GM06990 (cell line): ENCODE data around the gene RNF43.

ENCODE experiments used
- DNase-seq: peaks from one replicate; pipeline ENCODE4 v3.0.0-alpha.2; 2011; ENCODE audit not compliant: insufficient read length; ENCODE audit errors: extremely low read depth
- H3K27me3 ChIP-seq: replicated peaks from 2 replicates; pipeline ENCODE4 v1.6.0; 2011; ENCODE audit warnings: low read length; ENCODE audit not compliant: control insufficient read depth, insufficient read depth
- H3K36me3 ChIP-seq: 2 replicates; pipeline ENCODE4 v1.5.1; 2011; ENCODE audit warnings: low read length; ENCODE audit not compliant: control insufficient read depth, insufficient read depth
- H3K4me3 ChIP-seq: replicated peaks from 2 replicates; pipeline ENCODE4 v1.5.1; 2011; ENCODE audit warnings: low read depth, mild to moderate bottlenecking, control low read depth, low read length
- CTCF ChIP-seq: IDR thresholded peaks from 2 replicates; pipeline ENCODE4 v1.5.1; 2011; ENCODE audit warnings: low read length, control low read depth, mild to moderate bottlenecking, inconsistent platforms; ENCODE audit not compliant: insufficient read depth, poor library complexity, severe bottlenecking

RNF43 gene

GRCh38 chr17:58403311-58403710, 14.0 kb downstream of the RNF43 start:
- TF ChIP-seq CTCF: no peak
- Histone ChIP-seq H3K4me3 (no peak overlapping the region), H3K27me3 (no peaks in the 10 kb centered on the region), H3K36me3 (no peaks in the 10 kb centered on the region)
- DNase-seq: no peak

DNA sequence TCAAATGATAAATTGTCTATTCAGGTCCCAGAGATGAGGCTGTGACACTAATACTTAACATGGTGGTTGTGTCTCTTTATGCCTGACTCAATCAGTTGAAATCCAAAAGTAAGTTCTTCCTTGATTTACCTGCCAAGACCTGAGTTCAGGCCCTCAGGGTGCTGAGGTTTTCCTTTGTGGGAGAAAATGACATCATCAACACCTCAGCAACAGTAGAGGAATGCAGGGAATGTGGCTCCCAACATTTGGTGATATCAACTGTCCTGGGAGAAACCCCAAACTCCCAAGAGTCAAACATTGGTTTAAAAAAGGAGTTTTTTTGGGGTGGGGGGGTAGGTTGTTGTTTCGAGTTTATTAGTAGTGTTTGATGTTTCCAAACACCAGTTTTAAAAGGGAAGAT, 14.7 kb downstream of the RNF43 start:
- Histone ChIP-seq H3K36me3 (no peaks in the 10 kb centered on the region), H3K4me3 (no peak overlapping the region), H3K27me3 (no peaks in the 10 kb centered on the region)
- TF ChIP-seq CTCF: no peak
- no peak for DNase-seq

DNA sequence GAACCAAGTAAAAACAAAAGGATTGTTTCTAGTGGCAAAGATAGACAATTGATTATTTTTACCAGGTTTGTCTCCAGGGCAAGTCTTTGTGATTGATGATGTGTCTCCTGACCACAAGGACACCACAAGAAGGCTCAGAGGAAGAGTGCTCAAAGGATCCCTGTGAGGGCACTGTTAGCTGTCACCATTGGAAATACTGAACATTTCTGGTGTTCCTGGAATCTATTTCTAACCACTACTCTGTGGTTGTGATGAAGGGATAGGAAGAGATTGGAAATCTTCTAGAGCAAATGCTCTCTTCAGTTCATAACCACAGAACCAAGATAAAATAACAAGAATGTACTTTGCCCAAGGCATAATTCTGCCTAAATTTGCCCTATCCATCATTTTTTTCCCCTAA, 15.3 kb downstream of the RNF43 start:
- H3K27me3 ChIP-seq: no peaks in the 10 kb centered on the region
- no peak for DNase-seq
- H3K4me3 ChIP-seq: no peak overlapping the region
- no peaks in the 10 kb centered on the region for H3K36me3 ChIP-seq
- TF ChIP-seq CTCF: no peak

DNA sequence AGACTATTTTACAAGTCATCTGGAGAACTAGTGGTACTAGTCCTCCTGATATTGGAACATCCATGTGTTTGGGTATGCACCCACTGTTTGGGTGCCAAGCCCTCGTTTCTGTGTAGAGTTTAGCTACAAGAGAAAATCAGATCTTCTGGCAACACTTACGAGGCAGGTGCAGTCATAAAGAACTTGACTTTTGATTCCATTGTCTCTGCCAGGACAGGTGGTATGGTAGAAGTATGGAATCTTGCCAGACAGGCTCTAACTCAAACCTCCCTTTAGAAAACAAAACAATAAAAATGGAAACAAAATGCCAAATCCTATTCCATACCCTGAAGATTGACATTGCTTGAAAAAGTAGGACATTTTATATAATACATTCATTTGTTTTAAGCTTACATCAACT, 16.0 kb downstream of the RNF43 start:
- no peak for TF ChIP-seq CTCF
- H3K27me3 ChIP-seq: no peaks in the 10 kb centered on the region

GRCh38 chr17:58400826-58401225, 16.5 kb downstream of the RNF43 start:
- no peak for DNase-seq
- Histone ChIP-seq H3K36me3 (no peaks in the 10 kb centered on the region), H3K4me3 (no peak overlapping the region), H3K27me3 (no peaks in the 10 kb centered on the region)
- no peak for TF ChIP-seq CTCF

More for the DNA sequence above, 16.0 kb downstream of the RNF43 start:
- no peaks in the 10 kb centered on the region for H3K36me3 ChIP-seq
- no peak overlapping the region for H3K4me3 ChIP-seq
- no peak for DNase-seq

DNA sequence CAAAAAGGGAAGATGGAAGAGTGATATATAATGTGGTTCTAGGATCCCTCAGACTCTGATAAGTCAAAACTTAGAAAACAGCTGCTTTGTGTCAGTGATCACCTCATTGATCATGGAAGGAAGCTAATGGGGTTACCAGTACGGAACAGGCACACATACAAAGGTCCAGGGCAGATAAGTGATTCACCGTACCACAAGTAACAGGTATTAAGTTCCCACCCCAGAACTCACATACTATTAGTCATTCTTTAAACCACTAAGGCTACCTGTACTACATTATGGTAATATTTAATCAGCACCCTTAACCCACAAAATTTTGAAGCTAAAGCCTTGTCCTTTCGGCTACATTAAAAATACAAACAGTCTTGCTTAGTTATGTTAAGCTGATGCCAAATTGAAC, 17.4 kb downstream of the RNF43 start:
- Histone ChIP-seq H3K36me3 (no peaks in the 10 kb centered on the region), H3K4me3 (no peak overlapping the region), H3K27me3 (no peaks in the 10 kb centered on the region)
- no peak for DNase-seq
- no peak for TF ChIP-seq CTCF
